CD4-positive, alpha-beta T cell treated with Interleukin-4 for 1 hour (primary cell): ENCODE measurements around the gene DSC1.
"Not testable (repeated sequence)": the region's sequence is repeated elsewhere in the genome, so short reads cannot be mapped to it uniquely, and the experiment has no call there.

Source experiments
- DNase-seq, 2 donors: peaks; one replicate each; pipeline ENCODE4 v3.0.0-alpha.2; 2020 to 2022

The DSC1 gene, protein sequence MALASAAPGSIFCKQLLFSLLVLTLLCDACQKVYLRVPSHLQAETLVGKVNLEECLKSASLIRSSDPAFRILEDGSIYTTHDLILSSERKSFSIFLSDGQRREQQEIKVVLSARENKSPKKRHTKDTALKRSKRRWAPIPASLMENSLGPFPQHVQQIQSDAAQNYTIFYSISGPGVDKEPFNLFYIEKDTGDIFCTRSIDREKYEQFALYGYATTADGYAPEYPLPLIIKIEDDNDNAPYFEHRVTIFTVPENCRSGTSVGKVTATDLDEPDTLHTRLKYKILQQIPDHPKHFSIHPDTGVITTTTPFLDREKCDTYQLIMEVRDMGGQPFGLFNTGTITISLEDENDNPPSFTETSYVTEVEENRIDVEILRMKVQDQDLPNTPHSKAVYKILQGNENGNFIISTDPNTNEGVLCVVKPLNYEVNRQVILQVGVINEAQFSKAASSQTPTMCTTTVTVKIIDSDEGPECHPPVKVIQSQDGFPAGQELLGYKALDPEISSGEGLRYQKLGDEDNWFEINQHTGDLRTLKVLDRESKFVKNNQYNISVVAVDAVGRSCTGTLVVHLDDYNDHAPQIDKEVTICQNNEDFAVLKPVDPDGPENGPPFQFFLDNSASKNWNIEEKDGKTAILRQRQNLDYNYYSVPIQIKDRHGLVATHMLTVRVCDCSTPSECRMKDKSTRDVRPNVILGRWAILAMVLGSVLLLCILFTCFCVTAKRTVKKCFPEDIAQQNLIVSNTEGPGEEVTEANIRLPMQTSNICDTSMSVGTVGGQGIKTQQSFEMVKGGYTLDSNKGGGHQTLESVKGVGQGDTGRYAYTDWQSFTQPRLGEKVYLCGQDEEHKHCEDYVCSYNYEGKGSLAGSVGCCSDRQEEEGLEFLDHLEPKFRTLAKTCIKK

DNA sequence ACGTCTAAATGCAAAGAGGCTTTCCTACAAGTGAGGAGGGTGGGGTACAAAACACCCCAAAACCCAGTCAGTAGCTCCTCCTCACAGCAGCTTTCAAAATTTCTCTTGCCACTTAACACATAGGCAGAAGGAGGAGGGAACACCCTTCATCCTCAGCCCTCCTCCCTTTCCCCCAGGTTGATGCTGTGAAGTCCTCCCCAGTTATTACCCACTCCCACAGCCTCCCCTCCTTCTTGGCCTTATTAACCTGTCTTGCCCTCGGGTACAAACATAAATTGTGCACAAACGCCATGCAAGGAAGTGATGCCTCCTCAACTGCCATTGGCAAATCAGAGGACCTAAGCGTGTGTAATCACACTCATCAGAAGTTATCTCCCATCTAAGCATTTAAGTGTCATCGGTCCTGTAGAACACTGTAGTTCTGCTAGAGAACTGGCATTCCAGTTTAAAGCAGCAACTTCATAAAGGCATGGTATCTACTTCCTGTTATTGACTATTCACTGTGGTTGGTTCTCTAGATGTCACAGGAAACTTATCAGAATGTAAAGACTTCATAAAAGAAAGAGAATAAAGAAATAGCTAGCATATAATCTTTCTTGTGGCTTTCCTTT, at the start of gene DSC1:
Gene DSC1 (minus strand): TSS at position 32 of the 611 bp plus-strand sequence. CDS start 262 bp downstream, outside the sequence.
- DNase-seq, result peak; percentile 11 to 23

DNA sequence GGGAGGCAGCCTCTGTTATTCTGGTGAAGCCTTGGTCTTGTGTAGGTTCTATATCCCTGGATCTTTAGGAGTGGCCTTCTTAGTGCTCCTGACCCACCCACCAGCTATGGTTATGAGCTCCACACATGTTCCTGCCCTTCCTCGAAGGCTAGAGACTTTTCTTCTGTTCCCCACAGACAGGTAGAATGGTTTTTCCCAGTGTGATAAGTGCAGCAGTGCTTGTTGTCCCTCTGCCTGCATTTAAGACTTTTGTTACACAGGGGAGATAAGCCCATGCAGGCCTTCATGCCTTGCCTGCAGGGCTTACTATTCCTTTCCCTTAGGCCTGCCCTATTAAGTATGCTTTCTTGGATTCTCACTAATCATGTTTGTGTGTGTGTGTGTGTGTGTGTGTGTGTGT, 48.4 kb upstream of the DSC1 start:
- DNase-seq, result no peak

DNA sequence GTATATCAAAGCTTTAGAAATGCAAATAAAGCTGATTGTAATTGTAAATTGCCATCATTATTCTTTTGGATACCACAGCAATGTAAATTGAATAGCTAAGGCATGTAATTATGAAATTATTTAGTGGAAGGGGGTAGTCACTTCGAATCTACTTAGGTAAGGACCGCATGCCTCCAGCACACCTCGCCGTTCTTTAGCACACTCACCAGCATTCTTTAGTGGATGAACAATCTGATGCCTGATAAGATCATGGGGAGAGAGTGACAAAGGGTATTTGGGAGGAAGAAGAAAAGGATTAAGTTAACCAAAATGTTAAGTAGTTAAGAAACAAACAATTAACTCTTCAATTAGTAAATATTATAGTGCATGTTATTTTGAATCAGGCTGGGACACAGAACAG, 46.4 kb upstream of the DSC1 start:
- no peak for DNase-seq

DNA sequence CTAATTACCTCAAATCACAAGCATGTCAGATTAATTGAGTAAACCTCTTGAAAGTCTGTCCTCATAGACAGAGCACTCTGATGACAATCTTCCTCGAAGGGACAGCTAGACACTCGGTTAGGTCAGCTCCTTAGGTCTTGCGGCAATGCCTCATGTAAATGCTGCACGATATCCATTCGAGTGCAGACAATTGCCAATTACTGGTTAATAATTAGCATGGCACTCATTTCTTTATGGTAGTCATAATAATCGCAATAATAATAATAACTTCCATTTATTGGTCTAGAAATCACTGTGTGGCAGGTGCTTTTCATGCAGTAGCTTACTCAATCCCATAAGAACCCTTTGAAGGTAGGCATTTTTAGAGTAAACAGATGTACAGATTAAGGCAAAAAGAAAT, 44.7 kb upstream of the DSC1 start:
- DNase-seq, result no peak

DNA sequence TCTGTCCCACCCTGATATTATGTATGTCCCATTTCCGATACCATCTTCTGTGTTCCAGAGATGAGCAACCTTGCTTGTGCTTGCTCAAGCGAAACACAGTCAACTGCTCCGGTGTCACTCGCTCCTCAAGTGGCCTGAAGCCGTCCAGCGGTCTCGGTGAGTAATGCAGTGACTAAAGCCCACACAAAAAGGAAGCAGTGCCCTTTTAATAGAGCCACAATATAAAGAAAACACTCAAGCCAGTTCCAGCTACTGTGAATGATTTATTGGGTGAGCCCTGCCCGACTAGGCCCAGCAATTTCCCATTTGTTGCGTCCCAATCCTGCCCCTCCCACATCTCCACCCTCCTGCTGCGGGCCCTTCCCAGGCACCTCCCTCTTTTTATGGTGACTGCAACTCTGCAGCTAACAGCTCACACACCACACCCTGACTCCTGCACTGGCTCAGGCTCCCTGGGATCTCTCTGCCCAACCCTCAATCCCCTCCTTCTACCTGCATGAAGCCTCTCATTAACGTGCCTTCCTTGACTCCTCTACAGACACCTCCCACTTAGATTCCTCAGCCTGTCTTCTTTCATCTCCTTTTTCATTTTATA, 44.2 kb upstream of the DSC1 start:
- DNase-seq, result peak in 1 of 2 donors; percentile 53

DNA sequence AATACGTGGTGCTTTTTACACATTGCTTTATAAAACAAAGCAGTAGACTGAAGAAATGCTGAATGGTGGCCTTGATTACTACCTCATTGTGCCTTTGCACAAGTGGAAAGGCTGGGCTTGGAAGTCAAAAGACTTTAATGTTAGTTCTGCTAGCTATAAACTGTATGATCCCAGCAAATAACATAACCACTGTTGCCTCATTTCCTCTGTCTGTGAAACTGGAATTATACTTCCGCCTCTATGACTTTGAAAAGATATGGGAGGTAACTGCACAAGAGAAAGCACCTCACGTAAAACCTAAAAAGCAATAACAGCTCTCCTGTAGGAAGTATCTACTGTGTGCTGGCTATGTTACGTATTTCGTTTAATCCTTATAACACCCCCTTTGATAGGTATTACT, 43.4 kb upstream of the DSC1 start:
- DNase-seq, result no peak

DNA sequence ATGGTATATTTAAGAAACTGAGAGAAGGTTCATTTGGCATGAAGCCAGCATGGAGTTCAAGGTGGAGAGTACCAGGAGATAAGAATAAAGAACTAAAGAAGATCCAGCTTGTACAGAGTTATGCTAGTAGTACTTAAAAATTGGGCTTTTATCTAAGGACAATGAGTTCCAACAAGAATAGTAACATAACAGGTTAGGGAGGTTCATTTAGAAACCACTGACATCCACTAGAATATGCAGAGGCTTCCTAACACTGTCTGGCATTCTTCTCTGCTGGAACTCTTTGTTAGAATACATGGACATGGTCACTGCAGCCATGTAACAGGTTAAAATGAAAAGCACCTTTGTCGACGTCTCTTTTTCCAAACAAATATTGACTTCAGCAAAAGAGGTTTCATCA, 42.6 kb upstream of the DSC1 start:
- no peak for DNase-seq

DNA sequence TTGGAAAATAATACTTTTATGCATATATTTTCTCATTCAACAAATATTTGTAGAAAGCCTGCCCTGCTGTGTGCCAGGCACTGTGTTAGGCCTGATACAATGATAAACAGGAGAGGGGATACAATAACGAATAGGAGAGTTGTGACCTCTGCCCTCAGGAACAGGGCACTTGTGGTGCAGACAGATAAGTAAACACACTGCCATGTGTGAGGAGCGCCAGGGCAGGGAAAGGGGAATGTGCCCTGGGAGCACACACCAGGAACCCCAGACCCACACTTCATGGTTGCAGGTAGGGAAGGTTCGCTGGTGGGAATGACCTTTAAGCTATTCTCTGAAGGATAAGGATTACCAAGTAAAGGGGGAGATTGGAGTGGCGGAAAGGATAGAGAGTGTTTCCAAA, 42.2 kb upstream of the DSC1 start:
- no peak for DNase-seq

DNA sequence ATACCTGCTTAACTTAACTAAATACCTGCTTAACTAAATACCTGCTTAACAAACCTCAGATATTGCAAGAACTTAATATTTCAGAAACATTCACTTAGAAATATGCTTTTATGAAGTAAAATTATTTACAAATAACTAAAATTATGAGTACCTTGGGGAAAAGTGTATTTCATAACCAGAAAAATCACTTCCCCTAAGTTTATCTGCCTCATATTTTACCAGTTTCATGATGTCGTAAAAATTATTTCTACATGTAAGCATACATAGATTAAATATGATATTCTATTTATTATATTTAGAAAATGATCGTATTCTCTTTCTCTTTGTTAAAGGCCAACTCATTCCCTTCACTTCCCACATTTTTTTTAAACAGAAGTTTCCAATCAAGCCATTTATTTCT, 41.5 kb upstream of the DSC1 start:
- no peak for DNase-seq

DNA sequence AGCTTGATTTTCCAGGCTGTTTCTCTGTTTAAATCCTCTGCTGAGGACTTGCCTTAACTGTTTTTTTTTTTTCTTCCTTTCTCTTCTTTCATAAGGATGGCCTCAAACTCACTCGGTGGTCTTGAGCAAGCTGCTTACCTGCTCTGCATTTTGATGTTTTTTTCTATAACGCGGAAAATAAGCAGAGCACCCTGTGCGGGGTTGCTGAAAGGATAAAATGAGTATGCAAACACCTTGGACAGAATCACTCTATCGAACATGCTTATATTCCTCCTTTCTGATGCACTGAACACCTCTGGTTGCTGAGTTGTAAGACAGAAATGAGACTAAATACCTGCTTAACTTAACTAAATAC, 41.1 kb upstream of the DSC1 start:
- no peak for DNase-seq

DNA sequence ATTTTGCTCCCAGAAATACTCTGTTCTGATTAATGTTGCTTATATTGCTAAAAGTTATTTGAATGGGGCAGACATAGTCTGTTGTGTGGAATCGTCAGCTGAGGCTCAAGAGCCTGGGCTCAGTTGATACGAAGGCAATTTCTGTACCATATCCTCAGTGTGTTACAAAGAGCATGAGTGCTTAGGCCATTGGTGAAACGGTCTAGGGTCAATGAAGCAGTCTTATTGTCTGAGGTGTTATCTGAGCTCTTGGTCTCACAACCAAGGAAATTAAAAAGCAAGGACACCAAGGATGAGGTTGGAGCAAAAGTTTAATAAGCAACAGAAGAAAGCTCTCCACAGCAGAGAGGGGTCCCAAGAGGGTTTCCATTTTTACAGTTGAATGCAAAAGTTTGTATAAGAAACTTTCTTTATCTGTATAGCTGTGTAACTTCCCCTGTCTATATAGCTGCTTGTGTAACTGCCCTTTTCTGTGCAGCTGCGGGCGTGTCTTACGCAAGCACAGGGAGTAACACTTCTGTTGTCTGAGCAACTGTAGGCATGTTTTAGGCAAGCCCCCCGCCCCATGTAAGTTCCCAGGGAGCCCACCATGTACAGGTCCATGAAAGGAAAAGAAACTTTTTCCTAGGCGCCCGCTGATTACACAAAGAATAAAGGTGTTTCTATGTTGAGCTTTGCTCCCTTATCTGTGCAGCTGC, 40.6 kb upstream of the DSC1 start:
- DNase-seq, result peak in 1 of 2 donors; percentile 34

DNA sequence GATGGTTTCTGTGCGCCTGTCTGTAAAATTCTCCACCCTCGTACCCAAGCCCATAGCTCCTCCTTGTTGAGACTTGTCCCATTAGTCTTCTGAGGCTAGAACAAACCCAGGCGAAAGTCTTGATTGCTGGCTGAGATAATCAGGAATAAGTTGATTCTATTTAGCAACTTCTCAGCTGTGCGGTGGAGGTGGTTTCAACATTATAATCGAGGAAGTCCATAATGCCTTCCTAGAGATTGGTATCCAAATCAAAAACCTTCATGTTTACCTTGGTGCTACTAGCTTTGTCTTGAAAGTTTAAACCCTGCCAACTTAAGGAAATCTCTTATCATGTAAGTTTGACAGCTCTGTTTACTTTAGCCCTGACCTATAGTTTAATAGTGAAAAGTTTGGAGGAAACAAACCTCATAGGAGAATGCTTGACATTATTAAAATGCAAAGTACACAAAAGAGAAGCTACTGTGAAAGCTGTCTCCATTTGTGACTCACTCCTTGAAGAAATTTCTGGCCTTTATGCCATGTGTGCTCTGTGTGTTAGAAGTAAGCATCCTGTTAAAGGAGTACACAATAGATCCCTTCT, 36.6 kb upstream of the DSC1 start:
- DNase-seq, result no peak

DNA sequence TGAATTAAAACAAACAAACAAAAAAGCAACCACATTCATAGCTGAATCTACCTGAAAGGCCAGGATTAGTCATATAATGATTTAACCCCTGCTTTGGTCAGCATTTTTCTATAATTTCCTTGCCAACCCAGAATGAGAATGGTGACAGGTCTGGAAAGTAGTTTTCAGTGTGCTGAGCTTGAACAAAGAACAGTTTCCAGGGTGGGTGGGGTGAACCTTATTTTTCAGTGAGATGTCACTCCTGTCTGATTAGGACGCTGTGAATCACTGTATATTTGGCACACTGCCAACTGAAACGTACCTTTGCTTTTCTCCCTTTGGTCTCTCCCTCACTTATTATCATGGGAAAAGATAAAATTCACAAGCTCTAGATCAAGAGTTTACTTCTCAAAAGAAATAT, 35.0 kb upstream of the DSC1 start:
- no peak for DNase-seq

DNA sequence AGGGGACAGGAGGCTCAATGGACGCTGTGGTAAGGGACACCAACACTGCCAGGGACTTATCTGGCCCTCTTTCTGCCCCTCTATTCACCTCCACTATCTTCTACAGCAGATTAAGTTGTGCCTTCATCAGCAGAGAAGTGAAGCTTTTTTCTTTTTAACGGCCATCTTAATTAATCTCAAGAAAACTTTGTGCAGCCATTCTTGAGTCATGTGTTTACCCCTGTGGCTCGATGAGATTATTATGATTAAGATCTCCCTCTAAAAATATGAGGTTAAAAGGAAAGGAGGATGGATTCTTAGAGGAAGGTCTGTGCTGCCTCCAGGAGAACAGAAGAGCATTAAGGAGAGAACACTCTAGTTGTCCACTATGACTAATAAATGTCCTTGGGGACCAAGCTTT, 32.4 kb upstream of the DSC1 start:
- DNase-seq, result no peak

DNA sequence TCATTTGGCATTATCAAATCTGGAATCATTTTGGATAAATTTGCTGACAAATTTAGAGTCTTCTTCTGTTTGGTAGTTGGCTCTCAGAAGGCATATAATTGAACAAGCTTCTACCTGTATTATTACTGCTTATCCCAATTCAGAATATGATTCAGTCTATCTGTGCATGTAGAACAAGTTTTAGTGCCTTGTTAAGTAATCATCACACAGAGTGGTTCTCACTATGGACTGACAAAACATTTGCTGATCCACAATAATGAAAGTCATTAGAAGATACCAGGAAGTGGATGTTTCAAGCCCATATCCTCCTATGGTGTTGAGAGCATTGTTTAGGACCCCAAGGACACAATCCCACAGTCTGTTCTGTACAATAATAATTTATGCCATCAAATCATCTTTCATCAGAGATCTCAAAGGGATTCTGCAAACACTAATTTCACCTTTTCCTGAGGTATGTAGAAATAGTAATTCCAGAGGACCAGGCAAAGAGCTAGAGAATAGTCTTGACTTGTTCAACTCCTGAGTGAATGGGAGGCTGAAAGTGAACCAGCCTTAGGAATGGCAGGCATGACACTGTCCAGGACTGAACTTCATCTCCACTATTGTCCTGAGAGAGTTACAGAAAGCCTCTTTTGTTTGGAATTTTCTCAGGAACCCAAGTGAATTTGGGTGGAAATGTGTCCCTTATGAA, 29.6 kb upstream of the DSC1 start:
- DNase-seq, result no peak

DNA sequence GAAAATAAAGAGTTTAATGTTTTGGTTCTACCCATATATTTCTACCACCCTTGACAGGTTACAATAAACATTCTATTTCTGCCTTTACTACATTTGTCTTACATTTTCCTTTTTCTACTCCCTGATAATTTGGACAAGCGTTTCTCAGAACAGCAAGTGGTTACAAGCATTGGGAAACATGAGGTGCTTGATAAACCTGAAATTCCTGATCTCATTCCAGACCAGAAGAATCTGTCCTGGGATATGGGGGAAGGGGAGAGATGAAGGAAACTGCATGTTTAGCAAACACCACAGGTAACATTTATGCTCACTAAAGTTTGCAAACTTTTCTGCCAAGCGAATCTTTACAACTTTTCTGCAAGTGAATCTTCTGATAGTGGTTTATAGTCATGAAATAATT, 28.3 kb upstream of the DSC1 start:
- no peak for DNase-seq

DNA sequence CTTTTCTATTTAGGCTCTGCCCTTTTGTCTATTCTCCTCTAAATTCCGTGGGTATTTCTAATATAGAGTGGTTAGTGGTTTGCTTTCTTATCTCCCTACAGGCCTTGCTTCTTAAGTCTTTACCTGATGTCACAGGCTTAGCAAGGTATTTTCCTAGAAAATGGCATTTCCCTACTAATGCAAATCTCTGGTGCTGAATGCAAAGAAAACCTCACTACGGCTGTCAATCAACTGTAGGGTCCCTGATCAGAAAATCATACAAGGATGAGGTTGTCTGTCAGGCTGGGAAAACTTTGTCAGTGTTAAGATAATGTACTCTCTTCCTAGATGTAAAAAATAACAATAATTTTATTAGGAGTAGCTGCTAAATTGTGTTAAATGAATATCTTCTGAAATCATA, 27.1 kb upstream of the DSC1 start:
- no peak for DNase-seq

DNA sequence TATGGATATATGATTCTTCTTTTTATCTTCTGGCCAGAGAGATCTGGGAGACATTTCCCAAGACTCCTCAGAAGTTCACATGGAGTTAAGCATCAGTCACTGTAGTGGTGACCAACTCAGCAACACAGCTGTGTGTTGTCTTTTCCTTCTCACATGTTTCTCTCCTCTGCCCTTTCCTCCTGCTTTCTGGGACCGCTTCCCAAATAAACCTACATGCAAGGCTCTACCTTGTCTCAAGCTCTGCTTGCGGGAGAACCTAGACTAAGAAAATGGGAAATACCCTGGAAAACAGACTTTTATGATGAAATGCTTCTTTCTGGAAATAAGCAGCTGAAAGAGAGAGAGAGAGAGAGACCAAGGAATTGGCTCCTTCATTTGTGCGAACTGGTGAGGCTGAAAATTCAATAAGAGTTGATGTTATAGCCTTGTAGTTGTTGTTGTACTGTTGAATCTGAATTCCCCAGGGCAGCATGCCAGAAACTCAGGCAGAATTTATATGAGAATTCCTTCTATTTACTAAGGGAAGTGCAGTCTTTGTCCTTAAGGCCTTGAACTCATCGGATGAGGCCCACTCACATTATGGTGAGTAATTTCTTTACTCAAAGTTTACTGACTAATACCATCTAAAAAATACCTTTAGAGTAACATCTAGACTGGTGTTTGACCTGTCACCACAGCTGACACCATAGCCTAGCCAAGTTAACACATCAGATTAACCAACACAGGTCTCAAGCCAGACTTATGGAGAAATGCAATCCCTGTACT, 22.7 kb upstream of the DSC1 start:
- DNase-seq, result no peak

DNA sequence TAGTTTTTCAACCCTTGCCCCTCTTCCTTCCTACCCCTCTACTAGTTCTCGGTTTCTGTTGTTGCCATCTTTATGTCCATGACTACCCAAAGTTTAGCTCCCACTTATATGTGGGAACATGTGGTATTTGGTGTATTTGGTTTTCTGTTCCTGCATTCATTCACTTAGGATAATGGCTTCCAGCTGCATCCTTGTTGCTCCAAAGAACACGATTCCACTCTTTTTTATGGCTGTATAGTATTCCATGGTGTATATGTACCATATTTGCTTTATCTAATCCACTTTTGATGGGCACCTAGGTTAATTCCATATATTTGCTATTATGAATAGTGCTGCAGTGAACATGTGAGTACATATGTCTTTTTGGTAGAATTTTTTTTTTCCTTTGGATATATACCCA, 20.6 kb upstream of the DSC1 start:
- no peak for DNase-seq

DNA sequence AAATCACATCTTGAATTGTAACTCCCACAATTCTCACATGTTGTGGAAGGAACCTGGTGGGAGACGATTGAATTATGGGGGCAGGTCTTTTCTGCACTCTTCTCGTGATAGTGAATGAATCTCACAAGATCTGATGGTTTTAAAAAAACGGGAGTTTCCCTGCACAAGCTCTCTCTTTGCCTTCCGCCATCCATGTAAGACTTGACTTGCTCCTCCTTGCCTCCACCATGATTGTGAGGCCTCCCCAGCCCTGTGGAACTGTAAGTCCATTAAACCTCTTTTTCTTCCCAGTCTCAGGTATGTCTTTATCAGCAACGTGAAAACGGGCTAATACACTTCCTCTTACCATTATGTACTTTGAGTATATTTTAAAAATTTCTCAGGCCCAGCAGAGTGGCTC, 14.7 kb upstream of the DSC1 start:
- not testable (repeated sequence) for DNase-seq

DNA sequence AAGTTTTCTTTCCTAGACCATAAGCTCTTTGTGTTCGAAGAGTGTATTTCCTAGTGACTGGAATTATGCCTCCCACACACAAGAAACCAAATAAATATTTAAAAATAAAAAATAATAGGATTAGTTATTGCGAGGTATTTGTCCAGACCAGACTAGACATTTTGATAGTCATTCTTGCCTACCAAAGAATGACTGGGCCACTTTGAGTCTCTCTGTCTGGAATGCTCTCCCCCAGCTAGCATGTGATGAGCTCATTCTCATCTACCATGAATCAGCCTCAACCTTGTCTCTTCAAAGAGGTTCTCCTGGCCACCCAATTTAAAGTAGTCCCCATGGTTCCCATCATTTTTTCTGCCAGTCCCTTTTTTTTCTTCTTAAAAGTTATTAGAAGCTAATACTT, 13.9 kb upstream of the DSC1 start:
- DNase-seq, result no peak
